A549 (cell line): ENCODE data around the gene APCDD1L. TPM values are rescaled to one million over a fixed set of nuclear protein-coding genes. Genes with fewer than 3 reads are reported as not detected.
A peak's percentile ranks its signal among the peaks of the same experiment; 100 is the strongest.

Experiments
- ATAC-seq, 2 experiments: fragments of 200-7000 bp in 1 of 2; fragments of >200 bp in 1 of 2; cut with Nextera tagmentation in 1 of 2; cut with Tn5 transposase in 1 of 2; 3 replicates each; pipeline versions ENCODE4 v1.8.0 to v1.9.1; 2018 to 2020; ENCODE audit warnings: mild to moderate bottlenecking in 1 of 2, moderate library complexity in 1 of 2
- CTCF ChIA-PET: fragments of 300-600 bp; sonication (Branson Sonifier 250); formaldehyde crosslinking; extraction: SDS; loops from one replicate; lab custom pipeline; 2021; ENCODE audit warnings: antibody characterized with exemption, inconsistent platforms; lab: Yijun Ruan, JAX
- POLR2A ChIA-PET: fragments of 350-600 bp; formaldehyde crosslinking; extraction: SDS; loops from one replicate; lab custom pipeline; 2021; ENCODE audit warnings: antibody characterized with exemption, inconsistent platforms; lab: Yijun Ruan, JAX
- DNase-seq, 2 experiments: peaks; one replicate each; pipeline versions ENCODE4 v3.0.0 to v3.0.0-alpha.2; 2011 to 2016; ENCODE audit warnings: low read depth in 1 of 2, low spot score in 1 of 2
- FAIRE-seq: peaks from 2 replicates; lab custom pipeline; 2011; peaks lifted over from hg19 to GRCh38; lab: Jason Lieb, UNC
- H3K27ac ChIP-seq, 2 experiments: fragments of >200 bp; sonication (Bioruptor Twin); formaldehyde crosslinking; 3 replicates each; pipeline ENCODE4 v1.5.1; 2016 to 2017
- H3K4me1 ChIP-seq: fragments of >200 bp; sonication (Bioruptor Twin); formaldehyde crosslinking; 3 replicates; pipeline ENCODE4 v1.6.1; 2016
- H3K4me2 ChIP-seq: fragments of >200 bp; sonication (Bioruptor Twin); formaldehyde crosslinking; 3 replicates; pipeline ENCODE4 v1.6.1; 2016
- H3K4me3 ChIP-seq: fragments of >200 bp; sonication (Bioruptor Twin); formaldehyde crosslinking; 3 replicates; pipeline ENCODE4 v1.5.1; 2016
- H3K9me3 ChIP-seq: fragments of >200 bp; sonication (Bioruptor Twin); formaldehyde crosslinking; 3 replicates; pipeline ENCODE4 v1.6.1; 2016
- CBX8 ChIP-seq: fragments of 200-600 bp; sonication (generic); IDR thresholded peaks from 2 replicates; pipeline ENCODE4 v1.6.1; 2016
- CEBPB ChIP-seq, 2 experiments: fragments of >200 bp in 1 of 2; sonication (Bioruptor Twin) in 1 of 2; formaldehyde crosslinking in 1 of 2; IDR thresholded peaks; 2 replicates each; pipeline ENCODE4 v1.6.1; 2012 to 2016
- CHD2 ChIP-seq: fragments of 150-350 bp; IDR thresholded peaks from 2 replicates; pipeline ENCODE4 v1.6.1; 2014; ENCODE audit warnings: low read length; ENCODE audit not compliant: partially characterized antibody
- CHD4 ChIP-seq: fragments of 200-600 bp; sonication (generic); IDR thresholded peaks from 2 replicates; pipeline ENCODE4 v1.6.1; 2016; ENCODE audit warnings: antibody characterized with exemption, mild to moderate bottlenecking, borderline replicate concordance
- EHF ChIP-seq: fragments of 250-450 bp; sonication (Bioruptor Pico); IDR thresholded peaks from 2 replicates; pipeline ENCODE4 v1.5.0; 2020; ENCODE audit warnings: mild to moderate bottlenecking
- EHMT2 ChIP-seq: fragments of 200-600 bp; sonication (generic); IDR thresholded peaks from 2 replicates; pipeline ENCODE4 v1.6.1; 2016; ENCODE audit warnings: antibody characterized with exemption, low read depth, mild to moderate bottlenecking, moderate library complexity
- ESRRA ChIP-seq: fragments of 150-350 bp; IDR thresholded peaks from 2 replicates; pipeline ENCODE4 v1.6.1; 2014; ENCODE audit warnings: mild to moderate bottlenecking, low read length, borderline replicate concordance
- FOSL2 ChIP-seq, 2 experiments: fragments of 450-650 bp in 1 of 2; fragments of >200 bp in 1 of 2; sonication (Bioruptor Twin) in 1 of 2; formaldehyde crosslinking; IDR thresholded peaks; 2 replicates each; pipeline versions ENCODE4 v1.5.0 to v1.6.1; 2016 to 2020; ENCODE audit warnings: mild to moderate bottlenecking in 1 of 2, moderate library complexity in 1 of 2
- HDAC2 ChIP-seq: fragments of 200-600 bp; sonication (generic); IDR thresholded peaks from 2 replicates; pipeline ENCODE4 v1.6.1; 2016
- HOXB13 ChIP-seq: fragments of 250-450 bp; sonication (Bioruptor Pico); IDR thresholded peaks from 2 replicates; pipeline ENCODE4 v1.5.0; 2020; ENCODE audit warnings: low read depth, mild to moderate bottlenecking, moderate library complexity
- HOXB5 ChIP-seq: fragments of 250-450 bp; sonication (Bioruptor Pico); IDR thresholded peaks from 2 replicates; pipeline ENCODE4 v1.5.0; 2020; ENCODE audit warnings: mild to moderate bottlenecking, moderate library complexity
- KDM1A ChIP-seq: fragments of 200-600 bp; sonication (generic); IDR thresholded peaks from 2 replicates; pipeline ENCODE4 v1.6.1; 2016; ENCODE audit warnings: low read depth, mild to moderate bottlenecking
- MYC ChIP-seq: IDR thresholded peaks from 2 replicates; pipeline ENCODE4 v1.6.1; 2012; ENCODE audit warnings: mild to moderate bottlenecking, inconsistent platforms, low read length, improper control_type of control experiment, borderline replicate concordance
- NR3C1 ChIP-seq: fragments of >200 bp; sonication (Bioruptor Twin); formaldehyde crosslinking; IDR thresholded peaks from 3 replicates; pipeline ENCODE4 v1.6.1; 2017
- POLR2AphosphoS2 ChIP-seq: conservative IDR thresholded peaks from 2 replicates; pipeline ENCODE4 v1.6.1; 2012; ENCODE audit warnings: low read length, improper control_type of control experiment, inconsistent platforms
- RAD21 ChIP-seq, 2 experiments: fragments of >200 bp in 1 of 2; sonication (Bioruptor Twin) in 1 of 2; formaldehyde crosslinking in 1 of 2; IDR thresholded peaks in 1 of 2; conservative IDR thresholded peaks in 1 of 2; 2 replicates in 1 of 2; 3 replicates in 1 of 2; pipeline ENCODE4 v1.6.1; 2012 to 2018; ENCODE audit warnings: inconsistent platforms in 1 of 2
- RNF2 ChIP-seq: fragments of 200-600 bp; sonication (generic); IDR thresholded peaks from 2 replicates; pipeline ENCODE4 v1.6.1; 2016; ENCODE audit warnings: low read depth, mild to moderate bottlenecking, antibody characterized with exemption, moderate library complexity, borderline replicate concordance
- ZNF302 ChIP-seq: fragments of 250-450 bp; sonication (Bioruptor Pico); IDR thresholded peaks from 2 replicates; pipeline ENCODE4 v1.9.0; 2021; ENCODE audit warnings: inconsistent platforms, mild to moderate bottlenecking, moderate library complexity
- WGBS: methylation state at CpG from one replicate; pipeline ENCODE4 v1.1.6; 2017; ENCODE audit errors: missing lambda C conversion rate; 5-methylcytosine and 5-hydroxymethylcytosine counted together
- polyA plus RNA-seq, 4 experiments: library from polyadenylated mRNA; depleted of rRNA in 3 of 4; stranded (reverse); fragments of >200 nt; fragmentation: RNase III in 1 of 4; extraction: RNeasy Plus Mini Kit Qiagen cat#74134 plus additional on column Dnase treatment in 1 of 4; gene quantifications; 2 replicates in 3 of 4; 3 replicates in 1 of 4; pipeline ENCODE4 v1.2.3, GENCODE V29; 2011 to 2017
- TF ChIP-seq, protein P1 (sequence below): fragments of >200 bp; sonication (Bioruptor Twin); formaldehyde crosslinking; IDR thresholded peaks from 3 replicates; pipeline ENCODE4 v1.6.1; 2016
- TF ChIP-seq, protein P2 (sequence below): fragments of >200 bp; sonication (Bioruptor Twin); formaldehyde crosslinking; IDR thresholded peaks from 2 replicates; pipeline ENCODE4 v1.6.1; 2016
- TF ChIP-seq, protein P3 (sequence below): IDR thresholded peaks from 2 replicates; pipeline ENCODE4 v1.6.1; 2012; ENCODE audit warnings: low read depth, borderline replicate concordance
- TF ChIP-seq, protein P4 (sequence below): fragments of 150-350 bp; IDR thresholded peaks from 2 replicates; pipeline ENCODE4 v1.6.1; 2014; ENCODE audit warnings: low read depth, mild to moderate bottlenecking, low read length
- TF ChIP-seq, protein P5 (sequence below): IDR thresholded peaks from 2 replicates; pipeline ENCODE4 v1.6.1; 2012
- TF ChIP-seq, protein P6 (sequence below): IDR thresholded peaks from 2 replicates; pipeline ENCODE4 v1.6.1; 2012

APCDD1L gene
- polyA plus RNA-seq, 2 of the 4 experiments (the other 2 are of a cell fraction) = not detected

DNA sequence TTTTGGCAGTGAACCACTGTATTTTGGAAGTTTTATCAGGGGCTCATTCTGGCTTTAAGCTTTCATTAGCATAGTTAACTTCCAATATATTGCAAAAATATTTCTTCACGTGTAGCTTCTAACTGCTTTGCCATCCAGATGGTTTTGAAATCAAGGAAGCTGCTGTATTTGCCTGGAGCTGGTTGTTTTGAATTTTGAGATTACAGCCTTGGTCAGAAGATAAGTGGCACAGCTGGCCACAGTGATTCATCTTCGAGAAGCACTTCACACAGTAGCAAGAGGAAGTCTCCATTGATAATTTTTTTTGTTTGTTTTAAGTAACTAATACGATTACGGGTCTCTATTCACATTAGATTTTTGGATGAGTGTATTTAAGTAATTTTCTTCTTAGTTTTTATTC, 3.8 kb downstream of the APCDD1L start:
- no peaks in the 10 kb centered on the region for H3K4me1 ChIP-seq
- DNase-seq (peak in 1 of 2 experiments; percentile 7), FAIRE-seq (no peak)
- H3K4me3 ChIP-seq = no peak overlapping the region
- CTCF ChIA-PET = interaction anchor here (1.4 kb wide), 1 partner anchor 302 kb away, joined by 5 read pairs; no protein-coding TSS in a partner anchor
- POLR2A ChIA-PET = no interaction called here
- H3K27ac ChIP-seq = no peak overlapping the region
- peaks cover 11% of the 10 kb centered on the region for H3K9me3 ChIP-seq
- WGBS = 11% methylated on average over 4 of the region's 4 CpGs
- TF ChIP-seq ZNF302 (CRISPR knock-in tag) (no peak), KDM1A (no peak), RAD21 (conservative IDR thresholded peaks at IDR 0.05 in 1 of 2, IDR thresholded peaks at IDR 0.05 in 1 of 2) (no peak), MYC (no peak), POLR2AphosphoS2 (no peak), EHF (no peak), ESRRA (no peak), HDAC2 (no peak), HOXB5 (CRISPR knock-in tag) (no peak)
- TF ChIP-seq, protein P1, sequence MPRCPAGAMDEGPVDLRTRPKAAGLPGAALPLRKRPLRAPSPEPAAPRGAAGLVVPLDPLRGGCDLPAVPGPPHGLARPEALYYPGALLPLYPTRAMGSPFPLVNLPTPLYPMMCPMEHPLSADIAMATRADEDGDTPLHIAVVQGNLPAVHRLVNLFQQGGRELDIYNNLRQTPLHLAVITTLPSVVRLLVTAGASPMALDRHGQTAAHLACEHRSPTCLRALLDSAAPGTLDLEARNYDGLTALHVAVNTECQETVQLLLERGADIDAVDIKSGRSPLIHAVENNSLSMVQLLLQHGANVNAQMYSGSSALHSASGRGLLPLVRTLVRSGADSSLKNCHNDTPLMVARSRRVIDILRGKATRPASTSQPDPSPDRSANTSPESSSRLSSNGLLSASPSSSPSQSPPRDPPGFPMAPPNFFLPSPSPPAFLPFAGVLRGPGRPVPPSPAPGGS = no peak
- TF ChIP-seq, all 56 proteins: peak for 0
- H3K4me2 ChIP-seq = no peak overlapping the region
- no peak for ATAC-seq

DNA sequence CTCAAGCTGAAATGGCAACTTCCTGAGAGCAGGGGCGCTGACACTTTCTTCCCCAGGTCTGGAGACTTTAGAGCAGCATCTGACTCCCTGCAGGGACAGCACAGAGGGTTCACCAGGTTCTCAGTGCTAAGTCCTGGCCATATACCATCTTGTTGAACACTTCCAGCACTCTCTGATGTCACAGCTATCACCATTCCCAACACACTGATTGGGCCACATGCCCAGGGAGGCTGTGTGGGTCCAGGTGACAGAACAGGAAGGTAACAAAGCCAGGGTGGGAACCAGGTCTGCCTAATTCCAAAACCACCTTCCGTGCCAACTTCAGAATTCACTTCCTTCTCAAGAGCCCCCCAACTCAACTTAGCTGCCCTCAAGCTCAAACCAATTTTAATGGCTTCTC, 4.3 kb downstream of the APCDD1L start:
- WGBS = 21% methylated on average over 2 of the region's 2 CpGs
- no peak for FAIRE-seq
- Histone ChIP-seq H3K9me3 (peaks cover 15% of the 10 kb centered on the region), H3K4me2 (no peak overlapping the region), H3K4me3 (no peak overlapping the region), H3K27ac (no peak overlapping the region), H3K4me1 (no peaks in the 10 kb centered on the region)
- POLR2A ChIA-PET = no interaction called here
- ATAC-seq = no peak
- CTCF ChIA-PET = interaction anchor here (0.6 to 1.4 kb wide), 3 partner anchors 178 to 328 kb away, joined by 3 to 5 read pairs (median 4); no protein-coding TSS in a partner anchor
- no peak for DNase-seq
- TF ChIP-seq CEBPB (IDR thresholded peaks at IDR 0.05) (no peak), CHD2 (no peak), RNF2 (no peak), CHD4 (no peak), HDAC2 (no peak), ESRRA (no peak), EHMT2 (no peak), FOSL2 (IDR thresholded peaks at IDR 0.05) (no peak), FOSL2 (CRISPR knock-in tag; IDR thresholded peaks at IDR 0.05) (no peak), CBX8 (no peak), NR3C1 (no peak), HOXB13 (CRISPR knock-in tag) (no peak), HOXB5 (CRISPR knock-in tag) (no peak)
- TF ChIP-seq, protein P2, sequence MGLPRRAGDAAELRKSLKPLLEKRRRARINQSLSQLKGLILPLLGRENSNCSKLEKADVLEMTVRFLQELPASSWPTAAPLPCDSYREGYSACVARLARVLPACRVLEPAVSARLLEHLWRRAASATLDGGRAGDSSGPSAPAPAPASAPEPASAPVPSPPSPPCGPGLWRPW = no peak
- TF ChIP-seq, protein P3, sequence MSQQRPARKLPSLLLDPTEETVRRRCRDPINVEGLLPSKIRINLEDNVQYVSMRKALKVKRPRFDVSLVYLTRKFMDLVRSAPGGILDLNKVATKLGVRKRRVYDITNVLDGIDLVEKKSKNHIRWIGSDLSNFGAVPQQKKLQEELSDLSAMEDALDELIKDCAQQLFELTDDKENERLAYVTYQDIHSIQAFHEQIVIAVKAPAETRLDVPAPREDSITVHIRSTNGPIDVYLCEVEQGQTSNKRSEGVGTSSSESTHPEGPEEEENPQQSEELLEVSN = no peak
- TF ChIP-seq, protein P4, sequence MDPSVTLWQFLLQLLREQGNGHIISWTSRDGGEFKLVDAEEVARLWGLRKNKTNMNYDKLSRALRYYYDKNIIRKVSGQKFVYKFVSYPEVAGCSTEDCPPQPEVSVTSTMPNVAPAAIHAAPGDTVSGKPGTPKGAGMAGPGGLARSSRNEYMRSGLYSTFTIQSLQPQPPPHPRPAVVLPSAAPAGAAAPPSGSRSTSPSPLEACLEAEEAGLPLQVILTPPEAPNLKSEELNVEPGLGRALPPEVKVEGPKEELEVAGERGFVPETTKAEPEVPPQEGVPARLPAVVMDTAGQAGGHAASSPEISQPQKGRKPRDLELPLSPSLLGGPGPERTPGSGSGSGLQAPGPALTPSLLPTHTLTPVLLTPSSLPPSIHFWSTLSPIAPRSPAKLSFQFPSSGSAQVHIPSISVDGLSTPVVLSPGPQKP = no peak
- TF ChIP-seq, protein P5, sequence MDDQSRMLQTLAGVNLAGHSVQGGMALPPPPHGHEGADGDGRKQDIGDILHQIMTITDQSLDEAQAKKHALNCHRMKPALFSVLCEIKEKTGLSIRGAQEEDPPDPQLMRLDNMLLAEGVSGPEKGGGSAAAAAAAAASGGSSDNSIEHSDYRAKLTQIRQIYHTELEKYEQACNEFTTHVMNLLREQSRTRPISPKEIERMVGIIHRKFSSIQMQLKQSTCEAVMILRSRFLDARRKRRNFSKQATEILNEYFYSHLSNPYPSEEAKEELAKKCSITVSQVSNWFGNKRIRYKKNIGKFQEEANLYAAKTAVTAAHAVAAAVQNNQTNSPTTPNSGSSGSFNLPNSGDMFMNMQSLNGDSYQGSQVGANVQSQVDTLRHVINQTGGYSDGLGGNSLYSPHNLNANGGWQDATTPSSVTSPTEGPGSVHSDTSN = no peak
- TF ChIP-seq, protein P6, sequence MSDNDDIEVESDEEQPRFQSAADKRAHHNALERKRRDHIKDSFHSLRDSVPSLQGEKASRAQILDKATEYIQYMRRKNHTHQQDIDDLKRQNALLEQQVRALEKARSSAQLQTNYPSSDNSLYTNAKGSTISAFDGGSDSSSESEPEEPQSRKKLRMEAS = no peak
